Fibroblast of skin of right quadriceps (primary cell): Measurements from ENCODE around the gene RBFOX1.

ENCODE experiments used
- DNase-seq: peaks from one replicate; pipeline ENCODE4 v3.0.0-alpha.2; 2013

The RBFOX1 gene

GRCh38 chr16:7716660-7717550 is 384.3 kb downstream of the RBFOX1 start:
- no peak for DNase-seq

DNA sequence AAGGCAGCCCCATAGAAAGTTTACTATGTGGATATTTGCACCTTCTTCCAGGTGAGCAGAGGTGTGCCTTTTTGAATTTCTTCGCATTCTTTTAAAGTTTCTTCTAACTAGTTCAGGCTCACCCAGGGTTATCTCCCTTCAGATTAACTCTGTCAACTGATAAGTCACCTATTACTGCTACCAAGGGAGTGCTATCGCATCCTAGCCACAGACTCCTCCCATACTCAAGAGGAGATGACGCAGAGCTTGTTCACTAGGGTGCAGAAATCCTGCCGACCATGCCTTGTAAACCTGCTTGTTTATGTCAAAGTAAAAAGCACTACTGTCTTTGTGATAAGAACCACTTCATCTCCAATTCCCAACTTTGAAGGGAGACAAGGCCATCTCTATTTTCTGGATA is 390.1 kb downstream of the RBFOX1 start:
- DNase-seq = no peak

- no peak for DNase-seq
Observed at GRCh38 chr16:7731141-7731540, 398.5 kb downstream of the RBFOX1 start.

DNA sequence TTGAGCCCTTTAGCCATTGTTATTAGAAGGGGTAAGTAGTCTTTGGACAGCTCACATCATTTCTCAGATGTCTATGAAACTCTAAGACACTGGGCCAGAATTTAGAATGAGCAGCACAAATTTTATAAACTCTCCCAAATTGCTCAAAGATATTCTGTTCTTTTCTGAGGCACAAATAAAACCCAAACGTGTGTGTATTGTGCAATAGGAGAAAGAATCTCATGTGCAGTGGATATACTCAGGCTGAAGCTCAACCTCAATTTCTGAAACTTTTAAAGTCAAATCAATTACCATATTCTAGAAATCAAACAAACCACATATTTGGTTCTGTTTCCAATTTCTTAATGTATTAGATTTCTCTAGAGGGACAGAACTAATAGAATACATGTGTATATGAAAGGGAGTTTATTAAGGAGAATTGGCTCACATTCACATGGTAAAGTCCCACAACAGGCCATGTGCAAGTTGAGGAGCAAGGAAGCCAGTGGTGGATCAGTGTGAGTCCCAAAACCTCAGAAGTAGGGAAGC is 403.6 kb downstream of the RBFOX1 start:
- DNase-seq = no peak

- no peak for DNase-seq
Observed at GRCh38 chr16:7742626-7743025, 410.0 kb downstream of the RBFOX1 start.

- no peak for DNase-seq
Observed at GRCh38 chr16:7744546-7745264, 412.1 kb downstream of the RBFOX1 start.

DNA sequence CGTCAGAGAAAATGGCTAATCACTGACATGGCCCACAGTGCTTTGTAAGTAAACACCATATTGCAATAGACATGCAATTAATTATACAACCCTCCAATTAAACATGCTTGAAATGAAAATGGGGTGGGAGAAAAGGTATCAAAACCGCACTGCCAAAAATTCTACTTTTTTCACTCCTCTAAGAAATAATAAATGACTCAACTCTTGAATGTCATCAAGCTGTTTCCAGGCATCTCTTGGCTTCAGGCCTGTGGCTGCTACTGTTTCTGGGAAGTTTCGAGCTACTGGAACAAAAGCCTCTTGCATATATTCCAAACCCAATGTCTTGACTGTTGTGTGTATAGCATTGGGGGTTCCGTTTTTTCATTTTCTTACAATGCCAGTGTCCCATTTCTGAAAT is 412.6 kb downstream of the RBFOX1 start:
- DNase-seq = no peak

GRCh38 chr16:7746941-7747340 is 414.3 kb downstream of the RBFOX1 start:
- no peak for DNase-seq

DNA sequence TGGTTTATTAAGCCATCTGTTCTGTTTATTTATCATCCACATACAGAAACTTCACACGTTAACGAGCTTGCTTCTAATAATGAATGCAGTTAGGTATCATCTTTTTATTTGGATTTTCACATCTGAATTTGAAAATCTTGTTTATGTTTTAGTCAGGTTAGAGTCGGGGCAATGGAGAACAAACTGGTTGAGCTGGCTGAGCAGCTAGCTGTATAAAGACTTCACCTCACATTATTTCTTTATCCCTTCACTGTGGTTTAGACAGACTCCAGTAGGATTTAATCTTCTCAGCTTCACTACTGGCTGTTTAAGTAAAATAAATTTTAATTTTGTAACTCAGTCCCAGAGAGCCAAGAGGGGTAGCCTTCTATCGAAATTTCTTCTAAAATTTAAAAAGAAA is 415.9 kb downstream of the RBFOX1 start:
- DNase-seq = no peak

- no peak for DNase-seq
Observed at GRCh38 chr16:7755347-7755882, 422.8 kb downstream of the RBFOX1 start.
